DMS114 treated with DMSO at 0.1 percent for 48 hours (cell line): Measurements from ENCODE around the gene BTBD18.
A peak's percentile ranks its signal among the peaks of the same experiment; 100 is the strongest.

Experiments
- DNase-seq: peaks from one replicate; lab custom pipeline; 2025; ENCODE audit not compliant: unreplicated experiment; lab: John Stamatoyannopoulos, UW

The BTBD18 gene

GRCh38 chr11:57751676-57752253 is at the start of gene BTBD18:
TSS of gene BTBD18 (minus strand) at chr11:57751819. CDS start at chr11:57751188, 631 bp downstream.
- DNase-seq, result no peak

- no peak for DNase-seq
Observed at GRCh38 chr11:57801183-57801485, 49.5 kb upstream of the BTBD18 start.

- DNase-seq, result peak; percentile 44
Observed at GRCh38 chr11:57800444-57801182, 49.0 kb upstream of the BTBD18 start.

GRCh38 chr11:57798905-57799559 is 47.4 kb upstream of the BTBD18 start:
- DNase-seq, result no peak

GRCh38 chr11:57793351-57794115 is 41.9 kb upstream of the BTBD18 start:
- DNase-seq, result no peak

GRCh38 chr11:57792870-57793269 is 41.3 kb upstream of the BTBD18 start:
- DNase-seq, result no peak

GRCh38 chr11:57792060-57792541 is 40.5 kb upstream of the BTBD18 start:
- no peak for DNase-seq

- no peak for DNase-seq
Observed at GRCh38 chr11:57791321-57792059, 39.9 kb upstream of the BTBD18 start.

GRCh38 chr11:57788703-57789088 is 37.1 kb upstream of the BTBD18 start:
- DNase-seq, result no peak

GRCh38 chr11:57787920-57788702 is 36.5 kb upstream of the BTBD18 start:
- no peak for DNase-seq

- DNase-seq, result no peak
Observed at GRCh38 chr11:57787006-57787604, 35.5 kb upstream of the BTBD18 start.

GRCh38 chr11:57786436-57786835 is 34.8 kb upstream of the BTBD18 start:
- DNase-seq, result no peak

- DNase-seq, result no peak
Observed at GRCh38 chr11:57785072-57785471, 33.5 kb upstream of the BTBD18 start.

- DNase-seq, result no peak
Observed at GRCh38 chr11:57781529-57781943, 29.9 kb upstream of the BTBD18 start.

GRCh38 chr11:57779276-57779675 is 27.7 kb upstream of the BTBD18 start:
- DNase-seq, result no peak

- DNase-seq, result no peak
Observed at GRCh38 chr11:57778318-57779037, 26.9 kb upstream of the BTBD18 start.

- DNase-seq, result no peak
Observed at GRCh38 chr11:57777969-57778317, 26.3 kb upstream of the BTBD18 start.

GRCh38 chr11:57776577-57777210 is 25.1 kb upstream of the BTBD18 start:
- DNase-seq, result no peak
